ENCODE measurements around the gene NTRK2. TPM values are rescaled to one million over a fixed set of nuclear protein-coding genes. Genes with fewer than 3 reads are reported as not detected.

Gene NTRK2
- total RNA-seq, 1 experiment from 2014 or later = not detected

GRCh38 chr9:85055506-85056202 is 386.1 kb downstream of the NTRK2 start:
- DNase-seq (ENCODE audit: low read depth, low spot score) (no peak), ATAC-seq (no peak)
- Histone ChIP-seq H3K27ac (ENCODE audit: low read depth, low read length) (no peak overlapping the region), H3K9me3 (ENCODE audit: control insufficient read depth in 1 of 2, insufficient read depth in 1 of 2, low read depth in 1 of 2, low read length in 2 of 2) (no peaks in the 10 kb centered on the region), H3K4me1 (ENCODE audit: control insufficient read depth in 1 of 2, insufficient read depth in 2 of 2, low read length in 2 of 2) (no peaks in the 10 kb centered on the region), H3K27me3 (ENCODE audit: insufficient read depth, low read length) (peaks cover 26% of the 10 kb centered on the region), H3K9ac (ENCODE audit: low read length) (no peak overlapping the region), H2AFZ (ENCODE audit: low read depth, low read length, poor library complexity, severe bottlenecking) (no peak overlapping the region), H3K79me2 (ENCODE audit: insufficient read depth, low read length) (no peaks in the 10 kb centered on the region), H3K4me3 (replicated peaks in 1 of 2; ENCODE audit: low read depth in 1 of 2, low read length in 2 of 2) (no peak overlapping the region), H4K20me1 (ENCODE audit: insufficient read depth) (no peaks in the 10 kb centered on the region), H3K36me3 (ENCODE audit: control insufficient read depth in 1 of 2, insufficient read depth in 2 of 2, low read length in 2 of 2) (no peaks in the 10 kb centered on the region), H3K4me2 (ENCODE audit: low read length) (no peak overlapping the region), H3K9me2 (ENCODE audit: insufficient read depth) (no peaks in the 10 kb centered on the region)
- CTCF ChIA-PET = no interaction called here
- BruUV-seq (replicated peaks) = no TSS peak
- TF ChIP-seq FOSL1 (IDR thresholded peaks at IDR 0.05; ENCODE audit: low read depth) (no peak), SIN3A (IDR thresholded peaks at IDR 0.05; ENCODE audit: low read depth) (no peak), EGR1 (IDR thresholded peaks at IDR 0.05; ENCODE audit: low read depth) (no peak), CBX3 (IDR thresholded peaks at IDR 0.05; ENCODE audit: low read depth) (no peak), JUND (IDR thresholded peaks at IDR 0.05) (no peak), YY1 (IDR thresholded peaks at IDR 0.05; ENCODE audit: extremely low read depth, insufficient replicate concordance, low read depth, low read length) (no peak), EZH2phosphoT487 (IDR thresholded peaks at IDR 0.05; ENCODE audit: borderline replicate concordance) (no peak), SRF (IDR thresholded peaks at IDR 0.05; ENCODE audit: low read depth) (no peak), CEBPB (IDR thresholded peaks at IDR 0.05; ENCODE audit: low read depth) (no peak), RAD21 (IDR thresholded peaks at IDR 0.05; ENCODE audit: low read depth) (no peak), POLR2AphosphoS5 (IDR thresholded peaks at IDR 0.05; ENCODE audit: low read depth, low read length) (no peak), EZH2 (IDR thresholded peaks at IDR 0.05) (no peak), CTCF (IDR thresholded peaks at IDR 0.05 in 2 of 3, conservative IDR thresholded peaks at IDR 0.05 in 1 of 3; ENCODE audit: borderline replicate concordance in 1 of 3, insufficient read depth in 1 of 3, low read depth in 2 of 3, low read length in 2 of 3) (no peak), POLR2A (IDR thresholded peaks at IDR 0.05; ENCODE audit: borderline replicate concordance, extremely low read depth, insufficient read depth, insufficient read length) (no peak), ZFX (IDR thresholded peaks at IDR 0.05) (no peak), TCF7L2 (IDR thresholded peaks at IDR 0.05; ENCODE audit: borderline replicate concordance, extremely low read depth, insufficient read depth, insufficient read length) (no peak), SP1 (IDR thresholded peaks at IDR 0.05; ENCODE audit: low read depth) (no peak), MAX (IDR thresholded peaks at IDR 0.05) (no peak), ZNF274 (IDR thresholded peaks at IDR 0.05; ENCODE audit: low read depth, low read length) (no peak)
- RAD21 ChIA-PET (ENCODE audit: low non-redundant PET in 1 of 2, low total read pairs in 2 of 2, uncharacterized antibody in 2 of 2, unreplicated experiment in 2 of 2) = no interaction called here
- POLR2A ChIA-PET = no interaction called here
- intact Hi-C loops (cut with micrococcal nuclease) = no loop called here

Data from HCT116 (cell line).